B cell (primary cell): Measurements from ENCODE around the gene SYT2. TPM values are rescaled to one million over a fixed set of nuclear protein-coding genes. Genes with fewer than 3 reads are reported as not detected.

ENCODE experiments used
- ATAC-seq: fragments of 200-7000 bp; cut with Tn5 transposase; one replicate; pipeline ENCODE4 v1.10.0; 2021; ENCODE audit warnings: low read depth, mild to moderate bottlenecking, moderate number of reproducible peaks, moderate library complexity
- CTCF ChIA-PET: fragments of 350-600 bp; sonication (Branson Sonifier 250); formaldehyde crosslinking; loops from one replicate; lab custom pipeline; 2021; ENCODE audit warnings: antibody characterized with exemption, inconsistent platforms; lab: Charles Lee
- POLR2A ChIA-PET: fragments of 350-600 bp; sonication (Branson Sonifier 250); formaldehyde crosslinking; loops from one replicate; lab custom pipeline; 2021; ENCODE audit warnings: antibody characterized with exemption; lab: Charles Lee
- DNase-seq: peaks from one replicate; pipeline ENCODE4 v3.0.0; 2013
- H2AFZ ChIP-seq: 2 replicates; pipeline ENCODE4 v1.6.1; 2012; ENCODE audit warnings: mild to moderate bottlenecking, low read depth, low read length; ENCODE audit not compliant: insufficient read depth, poor library complexity, severe bottlenecking
- H3K27ac ChIP-seq, 2 donors: 1 replicate in 1 of 2; 2 replicates in 1 of 2; pipeline ENCODE4 v1.5.1; 2012 to 2013; ENCODE audit warnings: low read length in 2 of 2, mild to moderate bottlenecking in 2 of 2, moderate library complexity in 1 of 2
- H3K27me3 ChIP-seq, 4 experiments: fragments of 200-600 bp in 1 of 4; sonication (generic) in 1 of 4; replicated peaks in 1 of 4; 1 replicate in 2 of 4; 2 replicates in 2 of 4; pipeline versions ENCODE4 v1.6.1 to v1.7.0; 2013 to 2016; ENCODE audit warnings: low read length in 3 of 4, mild to moderate bottlenecking in 2 of 4, mixed read lengths in 1 of 4, moderate library complexity in 1 of 4; ENCODE audit not compliant: insufficient read depth in 4 of 4, control insufficient read depth in 3 of 4; ENCODE audit errors: control extremely low read depth in 1 of 4
- H3K36me3 ChIP-seq, 2 experiments: replicated peaks in 1 of 2; 1 replicate in 1 of 2; 2 replicates in 1 of 2; pipeline versions ENCODE4 v1.6.1 to v1.7.1; 2013; ENCODE audit warnings: low read length in 1 of 2; ENCODE audit not compliant: insufficient read depth in 2 of 2, control insufficient read depth in 1 of 2; ENCODE audit errors: control extremely low read depth in 1 of 2, extremely low read depth in 1 of 2
- H3K4me1 ChIP-seq, 2 donors: fragments of 200-600 bp in 1 of 2; sonication (generic) in 1 of 2; 1 replicate in 1 of 2; 2 replicates in 1 of 2; pipeline versions ENCODE4 v1.5.1 to v1.6.1; 2013 to 2017; ENCODE audit warnings: low read length in 2 of 2; ENCODE audit not compliant: control insufficient read depth in 2 of 2, insufficient read depth in 2 of 2
- H3K4me2 ChIP-seq: replicated peaks from 2 replicates; pipeline ENCODE3; 2012; ENCODE audit warnings: mild to moderate bottlenecking, low read depth, low read length; ENCODE audit not compliant: poor library complexity, severe bottlenecking
- H3K4me3 ChIP-seq, 5 experiments: fragments of 200-600 bp in 1 of 5; sonication (generic) in 1 of 5; 1 replicate in 3 of 5; 2 replicates in 2 of 5; pipeline versions ENCODE4 v1.5.1 to v1.7.0; 2011 to 2016; ENCODE audit warnings: low read length in 4 of 5, mild to moderate bottlenecking in 4 of 5, low read depth in 2 of 5, control low read depth in 1 of 5, moderate library complexity in 1 of 5; ENCODE audit not compliant: insufficient read depth in 1 of 5; ENCODE audit errors: control extremely low read depth in 1 of 5, extremely low read depth in 1 of 5
- H3K79me2 ChIP-seq: fragments of 200-600 bp; sonication (generic); one replicate; pipeline ENCODE4 v1.6.0; 2016; ENCODE audit warnings: low read length; ENCODE audit not compliant: control insufficient read depth, insufficient read depth
- H3K9ac ChIP-seq: fragments of 200-600 bp; sonication (generic); 2 replicates; pipeline ENCODE4 v1.6.1; 2017; ENCODE audit warnings: mild to moderate bottlenecking, low read length, moderate library complexity
- H3K9me3 ChIP-seq, 3 donors: one replicate each; pipeline versions ENCODE4 v1.6.1 to v1.7.1; 2013; ENCODE audit warnings: low read length in 2 of 3; ENCODE audit not compliant: control insufficient read depth in 2 of 3, insufficient read depth in 1 of 3; ENCODE audit errors: control extremely low read depth in 1 of 3
- H4K20me1 ChIP-seq: 2 replicates; pipeline ENCODE4 v1.6.0; 2012; ENCODE audit warnings: mild to moderate bottlenecking, low read length; ENCODE audit not compliant: insufficient read depth, control insufficient read depth, poor library complexity, severe bottlenecking
- H3K27ac Mint-ChIP-seq: one replicate; pipeline ENCODE4 v1.8.0; 2021; ENCODE audit warnings: mixed read lengths
- H3K27me3 Mint-ChIP-seq: one replicate; pipeline ENCODE4 v1.8.0; 2021; ENCODE audit warnings: mixed read lengths
- H3K4me1 Mint-ChIP-seq: one replicate; pipeline ENCODE4 v1.8.0; 2021; ENCODE audit warnings: mixed read lengths
- H3K4me3 Mint-ChIP-seq: one replicate; pipeline ENCODE4 v1.8.0; 2021; ENCODE audit warnings: mixed read lengths
- H3K9me3 Mint-ChIP-seq: one replicate; pipeline ENCODE4 v1.8.0; 2022; ENCODE audit warnings: mixed read lengths; ENCODE audit not compliant: insufficient read depth
- EZH2 ChIP-seq: IDR thresholded peaks from 2 replicates; pipeline ENCODE4 v1.6.1; 2012; ENCODE audit warnings: borderline replicate concordance, low read depth, mild to moderate bottlenecking, moderate library complexity, low read length; ENCODE audit not compliant: insufficient read depth, poor library complexity, severe bottlenecking
- WGBS: methylation state at CpG from one replicate; pipeline ENCODE4 v1.1.5; 2013; ENCODE audit warnings: missing lambda C conversion rate; ENCODE audit not compliant: insufficient coverage; 5-methylcytosine and 5-hydroxymethylcytosine counted together
- intact Hi-C: fragments of 100-400 bp; cut with micrococcal nuclease; formaldehyde crosslinking; loops from one replicate; pipeline ENCODE4 v1.10.0; 2022
- polyA plus RNA-seq: library from polyadenylated mRNA; depleted of rRNA; stranded (reverse); fragments of >200 nt; gene quantifications from 2 replicates; pipeline ENCODE4 v1.2.3, GENCODE V29; 2012
- total RNA-seq, 2 donors: library from RNA; stranded (reverse); fragments of 120-200 nt in 1 of 2; gene quantifications; 1 replicate in 1 of 2; 2 replicates in 1 of 2; pipeline versions ENCODE4 v1.2.3 to v1.2.4, GENCODE V29; 2013 to 2022
- TF ChIP-seq, protein P1 (sequence below): fragments of 200-600 bp; IDR thresholded peaks from one replicate; pipeline ENCODE4 v1.8.0; 2022; ENCODE audit warnings: antibody characterized with exemption, mild to moderate bottlenecking

The SYT2 gene
- total and polyA plus RNA-seq, 2 donors (not counting 1 experiment from before 2014, with no cell fraction given): not detected

GRCh38 chr1:202664083-202664482, 46.2 kb downstream of the SYT2 start:
- Histone ChIP-seq H4K20me1 (no peaks in the 10 kb centered on the region), H3K4me1 (no peaks in the 10 kb centered on the region), H3K4me3 (no peak overlapping the region), H3K4me2 (no peak overlapping the region), H3K27ac (no peak overlapping the region), H3K27me3 (peaks cover 0 to 31% (median 8%) of the 10 kb centered on the region in 4 experiments), H3K9ac (no peak overlapping the region), H3K79me2 (no peaks in the 10 kb centered on the region), H3K36me3 (no peaks in the 10 kb centered on the region), H2AFZ (no peak overlapping the region), H3K9me3 (no peaks in the 10 kb centered on the region)
- Mint-ChIP-seq H3K4me1 (no peaks in the 10 kb centered on the region), H3K27me3 (peaks cover 61% of the 10 kb centered on the region), H3K4me3 (no peak overlapping the region), H3K27ac (no peak overlapping the region), H3K9me3 (no peaks in the 10 kb centered on the region)
- CTCF ChIA-PET: no interaction called here
- no peak for ATAC-seq
- DNase-seq: no peak
- TF ChIP-seq, protein P1, sequence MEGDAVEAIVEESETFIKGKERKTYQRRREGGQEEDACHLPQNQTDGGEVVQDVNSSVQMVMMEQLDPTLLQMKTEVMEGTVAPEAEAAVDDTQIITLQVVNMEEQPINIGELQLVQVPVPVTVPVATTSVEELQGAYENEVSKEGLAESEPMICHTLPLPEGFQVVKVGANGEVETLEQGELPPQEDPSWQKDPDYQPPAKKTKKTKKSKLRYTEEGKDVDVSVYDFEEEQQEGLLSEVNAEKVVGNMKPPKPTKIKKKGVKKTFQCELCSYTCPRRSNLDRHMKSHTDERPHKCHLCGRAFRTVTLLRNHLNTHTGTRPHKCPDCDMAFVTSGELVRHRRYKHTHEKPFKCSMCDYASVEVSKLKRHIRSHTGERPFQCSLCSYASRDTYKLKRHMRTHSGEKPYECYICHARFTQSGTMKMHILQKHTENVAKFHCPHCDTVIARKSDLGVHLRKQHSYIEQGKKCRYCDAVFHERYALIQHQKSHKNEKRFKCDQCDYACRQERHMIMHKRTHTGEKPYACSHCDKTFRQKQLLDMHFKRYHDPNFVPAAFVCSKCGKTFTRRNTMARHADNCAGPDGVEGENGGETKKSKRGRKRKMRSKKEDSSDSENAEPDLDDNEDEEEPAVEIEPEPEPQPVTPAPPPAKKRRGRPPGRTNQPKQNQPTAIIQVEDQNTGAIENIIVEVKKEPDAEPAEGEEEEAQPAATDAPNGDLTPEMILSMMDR: no peak
- TF ChIP-seq EZH2: no peak
- POLR2A ChIA-PET: no interaction called here
- intact Hi-C loops: no loop called here
- WGBS: no CpG with 5 or more reads among the region's 1 CpG

- Mint-ChIP-seq H3K9me3 (no peaks in the 10 kb centered on the region), H3K27me3 (peaks cover 66% of the 10 kb centered on the region), H3K27ac (no peak overlapping the region), H3K4me1 (no peaks in the 10 kb centered on the region), H3K4me3 (no peak overlapping the region)
- ChIA-PET CTCF (no interaction called here), POLR2A (no interaction called here)
- Histone ChIP-seq H3K9me3 (no peaks in the 10 kb centered on the region), H3K79me2 (no peaks in the 10 kb centered on the region), H3K27me3 (peaks cover 0 to 33% (median 9%) of the 10 kb centered on the region in 4 experiments), H3K9ac (no peak overlapping the region), H2AFZ (no peak overlapping the region), H4K20me1 (no peaks in the 10 kb centered on the region), H3K4me3 (no peak overlapping the region), H3K4me1 (no peaks in the 10 kb centered on the region), H3K27ac (no peak overlapping the region), H3K36me3 (no peaks in the 10 kb centered on the region), H3K4me2 (no peak overlapping the region)
- ATAC-seq: no peak
- WGBS: 68% methylated on average over 6 of the region's 10 CpGs
- DNase-seq: no peak
- intact Hi-C loops: no loop called here
- TF ChIP-seq, protein P1: no peak
- no peak for TF ChIP-seq EZH2
These were observed 47.1 kb downstream of the SYT2 start for GRCh38 chr1:202663131-202663530.
